CD4-positive, alpha-beta memory T cell (primary cell): ENCODE data around the gene NRXN3. TPM values are rescaled to one million over a fixed set of nuclear protein-coding genes. Genes with fewer than 3 reads are reported as not detected.

Source experiments
- CTCF ChIA-PET: fragments of 350-600 bp; sonication (Branson Sonifier 250); formaldehyde crosslinking; loops from one replicate; lab custom pipeline; 2021; ENCODE audit warnings: inconsistent platforms; ENCODE audit not compliant: partially characterized antibody; lab: Charles Lee
- POLR2A ChIA-PET: fragments of 350-600 bp; sonication (Branson Sonifier 250); formaldehyde crosslinking; loops from one replicate; lab custom pipeline; 2021; ENCODE audit not compliant: partially characterized antibody; lab: Charles Lee
- DNase-seq, 5 donors: peaks; one replicate each; pipeline versions ENCODE4 v3.0.0 to v3.0.0-alpha.2; 2020 to 2022; ENCODE audit warnings: mixed read lengths in 1 of 5
- H3K27ac ChIP-seq: one replicate; pipeline ENCODE4 v1.7.0; 2013; ENCODE audit warnings: low read depth, low read length
- H3K27me3 ChIP-seq: 2 replicates; pipeline ENCODE4 v1.7.0; 2013; ENCODE audit warnings: mild to moderate bottlenecking, low read length, moderate library complexity; ENCODE audit not compliant: insufficient read depth
- H3K36me3 ChIP-seq: 2 replicates; pipeline ENCODE4 v1.7.0; 2013; ENCODE audit warnings: mild to moderate bottlenecking, low read length, moderate library complexity; ENCODE audit not compliant: insufficient read depth
- H3K4me1 ChIP-seq: 2 replicates; pipeline ENCODE4 v1.7.0; 2013; ENCODE audit warnings: mild to moderate bottlenecking, low read length, moderate library complexity; ENCODE audit not compliant: insufficient read depth
- H3K4me3 ChIP-seq, 2 donors: one replicate each; pipeline ENCODE4 v1.7.0; 2013; ENCODE audit warnings: low read length in 2 of 2, mild to moderate bottlenecking in 1 of 2
- H3K9me3 ChIP-seq, 2 donors: one replicate each; pipeline ENCODE4 v1.7.0; 2013; ENCODE audit warnings: low read length in 2 of 2, control low read depth in 1 of 2; ENCODE audit not compliant: control insufficient read depth in 1 of 2
- H3K27ac Mint-ChIP-seq, 7 donors: one replicate each; pipeline ENCODE4 v1.8.0; 2020 to 2021; ENCODE audit warnings: mixed read lengths in 7 of 7, mild to moderate bottlenecking in 6 of 7, inconsistent platforms in 3 of 7, moderate library complexity in 3 of 7
- H3K27me3 Mint-ChIP-seq, 2 donors: one replicate each; pipeline ENCODE4 v1.8.0; 2020 to 2021; ENCODE audit warnings: mixed read lengths in 2 of 2
- H3K36me3 Mint-ChIP-seq, 2 donors: one replicate each; pipeline ENCODE4 v1.8.0; 2020 to 2021; ENCODE audit warnings: mixed read lengths in 2 of 2, inconsistent platforms in 1 of 2, mild to moderate bottlenecking in 1 of 2
- H3K4me1 Mint-ChIP-seq, 4 donors: one replicate each; pipeline ENCODE4 v1.8.0; 2020 to 2021; ENCODE audit warnings: mixed read lengths in 4 of 4, mild to moderate bottlenecking in 1 of 4
- H3K4me3 Mint-ChIP-seq, 8 donors: one replicate each; pipeline ENCODE4 v1.8.0; 2020 to 2021; ENCODE audit warnings: mixed read lengths in 8 of 8, mild to moderate bottlenecking in 7 of 8, moderate library complexity in 6 of 8, inconsistent platforms in 3 of 8
- H3K9me3 Mint-ChIP-seq, 8 donors: one replicate each; pipeline ENCODE4 v1.8.0; 2020 to 2021; ENCODE audit warnings: mixed read lengths in 8 of 8, mild to moderate bottlenecking in 5 of 8, inconsistent platforms in 3 of 8, moderate library complexity in 1 of 8
- intact Hi-C: fragments of 100-400 bp; cut with micrococcal nuclease; formaldehyde crosslinking; loops from one replicate; pipeline ENCODE4 v1.15.1; 2023
- polyA plus RNA-seq, 2 donors: library from polyadenylated mRNA; unstranded; fragments of 300-500 nt; fragmentation: Illumina TruSeq; gene quantifications; one replicate each; pipeline ENCODE4 v1.2.3, GENCODE V29; 2021
- total RNA-seq, 2 experiments: library from RNA; stranded (reverse); gene quantifications; one replicate each; pipeline ENCODE4 v1.2.3, GENCODE V29; 2021

NRXN3 gene
- total and polyA plus RNA-seq, 4 experiments from 2014 or later, result not detected

DNA sequence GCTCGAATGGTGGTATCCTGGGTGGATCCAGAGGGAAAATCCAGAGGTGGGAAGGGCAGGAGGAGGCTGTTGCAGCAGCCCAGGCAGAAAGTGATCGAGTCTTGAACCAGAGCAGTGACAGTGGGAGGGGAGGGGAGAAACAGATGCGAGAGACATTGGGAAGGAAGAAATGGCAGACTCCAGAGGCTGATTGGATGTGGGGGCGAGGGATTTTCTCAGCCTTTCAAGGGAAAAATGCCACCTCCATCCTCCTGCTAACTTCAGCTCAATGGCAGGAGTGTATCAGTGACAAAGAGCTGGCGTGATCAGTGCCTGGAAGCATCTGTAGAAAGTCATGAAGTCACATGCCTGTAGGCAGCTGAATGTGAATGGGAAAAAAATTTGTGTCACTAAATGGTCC is 38.6 kb upstream of the NRXN3 start:
- Mint-ChIP-seq H3K4me3 (no peak overlapping the region), H3K27ac (no peak overlapping the region), H3K4me1 (no peaks in the 10 kb centered on the region), H3K9me3 (peaks cover 0 to 5% (median 0%) of the 10 kb centered on the region in 8 donors), H3K36me3 (no peaks in the 10 kb centered on the region), H3K27me3 (peaks cover 1 to 4% of the 10 kb centered on the region in 2 donors)
- no peak overlapping the region for H3K4me3 ChIP-seq
- H3K27ac ChIP-seq, result no peak overlapping the region
- intact Hi-C loops, result no loop called here
- H3K27me3 ChIP-seq, result no peaks in the 10 kb centered on the region
- H3K36me3 ChIP-seq, result no peaks in the 10 kb centered on the region
- no peaks in the 10 kb centered on the region for H3K4me1 ChIP-seq
- DNase-seq, result no peak
- H3K9me3 ChIP-seq, result no peaks in the 10 kb centered on the region
- ChIA-PET POLR2A (no interaction called here), CTCF (no interaction called here)

- no peak for DNase-seq
- POLR2A ChIA-PET, result no interaction called here
- intact Hi-C loops, result no loop called here
Measured at GRCh38 chr14:78135450-78135891, 34.7 kb upstream of the NRXN3 start.

GRCh38 chr14:78136695-78137094 is 33.5 kb upstream of the NRXN3 start:
- Mint-ChIP-seq H3K9me3 (peaks cover 0 to 4% (median 2%) of the 10 kb centered on the region in 8 donors), H3K4me1 (no peaks in the 10 kb centered on the region), H3K27me3 (peaks cover 0 to 5% of the 10 kb centered on the region in 2 donors), H3K4me3 (no peak overlapping the region), H3K27ac (no peak overlapping the region), H3K36me3 (no peaks in the 10 kb centered on the region)
- H3K4me3 ChIP-seq, result no peak overlapping the region
- no peaks in the 10 kb centered on the region for H3K4me1 ChIP-seq
- intact Hi-C loops, result no loop called here
- H3K27me3 ChIP-seq, result no peaks in the 10 kb centered on the region
- H3K36me3 ChIP-seq, result no peaks in the 10 kb centered on the region
- ChIA-PET POLR2A (no interaction called here), CTCF (no interaction called here)
- no peak for DNase-seq
- H3K27ac ChIP-seq, result no peak overlapping the region
- no peaks in the 10 kb centered on the region for H3K9me3 ChIP-seq

More at GRCh38 chr14:78135450-78135891, 34.7 kb upstream of the NRXN3 start:
- Histone ChIP-seq H3K9me3 (no peaks in the 10 kb centered on the region), H3K36me3 (no peaks in the 10 kb centered on the region), H3K27ac (no peak overlapping the region), H3K4me3 (no peak overlapping the region), H3K27me3 (no peaks in the 10 kb centered on the region), H3K4me1 (no peaks in the 10 kb centered on the region)
- Mint-ChIP-seq H3K4me3 (no peak overlapping the region), H3K27ac (no peak overlapping the region), H3K9me3 (peaks cover 0 to 4% (median 2%) of the 10 kb centered on the region in 8 donors), H3K27me3 (peaks cover 0 to 5% of the 10 kb centered on the region in 2 donors), H3K4me1 (no peaks in the 10 kb centered on the region), H3K36me3 (no peaks in the 10 kb centered on the region)
- CTCF ChIA-PET, result no interaction called here

GRCh38 chr14:78141590-78141989 is 28.6 kb upstream of the NRXN3 start:
- H3K9me3 Mint-ChIP-seq, result peaks cover 0 to 4% (median 0%) of the 10 kb centered on the region in 8 donors
- no peak overlapping the region for H3K4me3 Mint-ChIP-seq
- ChIA-PET POLR2A (no interaction called here), CTCF (no interaction called here)
- Histone ChIP-seq H3K4me3 (no peak overlapping the region), H3K9me3 (no peaks in the 10 kb centered on the region), H3K27ac (no peak overlapping the region), H3K4me1 (no peaks in the 10 kb centered on the region), H3K36me3 (no peaks in the 10 kb centered on the region), H3K27me3 (no peaks in the 10 kb centered on the region)
- H3K4me1 Mint-ChIP-seq, result no peaks in the 10 kb centered on the region
- no peaks in the 10 kb centered on the region for H3K36me3 Mint-ChIP-seq
- intact Hi-C loops, result no loop called here
- DNase-seq, result no peak
- no peak overlapping the region for H3K27ac Mint-ChIP-seq
- H3K27me3 Mint-ChIP-seq, result peaks cover 1 to 2% of the 10 kb centered on the region in 2 donors

GRCh38 chr14:78142998-78143397 is 27.2 kb upstream of the NRXN3 start:
- ChIA-PET CTCF (no interaction called here), POLR2A (no interaction called here)
- DNase-seq, result no peak

DNA sequence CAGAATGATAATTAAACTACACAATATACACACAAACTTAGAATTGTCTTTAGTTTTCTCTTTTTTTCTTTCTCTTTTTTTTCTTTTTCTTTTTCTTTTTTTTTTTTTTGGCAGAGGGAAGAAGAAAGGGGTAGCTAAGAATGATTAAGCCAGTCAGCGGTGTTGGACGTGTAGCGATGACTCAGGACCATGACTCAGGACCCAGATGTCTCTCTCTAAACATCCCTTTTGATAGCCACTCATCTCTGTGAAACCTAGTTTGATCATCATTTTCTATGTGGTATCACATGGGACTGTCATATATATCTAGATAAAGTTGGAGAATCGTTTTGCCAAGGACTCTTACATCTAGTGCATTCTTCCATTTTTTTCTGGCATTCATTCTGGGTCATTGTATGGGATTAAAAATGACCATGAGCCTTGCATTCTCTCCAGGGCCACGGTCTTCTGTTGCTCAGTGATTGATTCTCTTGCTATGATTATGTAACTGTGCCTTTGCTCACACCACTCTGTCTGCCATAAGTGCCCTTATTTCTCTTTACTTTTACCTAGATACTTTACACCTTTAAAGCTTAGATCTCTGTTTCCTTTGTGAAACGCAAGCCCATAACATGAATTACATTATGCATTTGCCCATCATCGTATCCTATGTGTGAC is 26.6 kb upstream of the NRXN3 start:
- POLR2A ChIA-PET, result no interaction called here
- no peaks in the 10 kb centered on the region for H3K4me1 Mint-ChIP-seq
- CTCF ChIA-PET, result no interaction called here
- no peak for DNase-seq
- no peak overlapping the region for H3K4me3 ChIP-seq
- no peak overlapping the region for H3K4me3 Mint-ChIP-seq
- H3K27me3 ChIP-seq, result no peaks in the 10 kb centered on the region
- no peaks in the 10 kb centered on the region for H3K36me3 Mint-ChIP-seq
- no peak overlapping the region for H3K27ac ChIP-seq
- H3K27ac Mint-ChIP-seq, result no peak overlapping the region
- no peaks in the 10 kb centered on the region for H3K4me1 ChIP-seq
- H3K36me3 ChIP-seq, result no peaks in the 10 kb centered on the region
- peaks cover 0 to 4% (median 0%) of the 10 kb centered on the region in 8 donors for H3K9me3 Mint-ChIP-seq
- no peaks in the 10 kb centered on the region for H3K9me3 ChIP-seq
- H3K27me3 Mint-ChIP-seq, result peaks cover under 1 to 5% of the 10 kb centered on the region in 2 donors
- intact Hi-C loops, result no loop called here

More at GRCh38 chr14:78142998-78143397, 27.2 kb upstream of the NRXN3 start:
- H3K36me3 Mint-ChIP-seq, result no peaks in the 10 kb centered on the region
- H3K4me3 Mint-ChIP-seq, result no peak overlapping the region
- Histone ChIP-seq H3K4me1 (no peaks in the 10 kb centered on the region), H3K36me3 (no peaks in the 10 kb centered on the region), H3K4me3 (no peak overlapping the region), H3K9me3 (no peaks in the 10 kb centered on the region), H3K27ac (no peak overlapping the region), H3K27me3 (no peaks in the 10 kb centered on the region)
- H3K27ac Mint-ChIP-seq, result no peak overlapping the region
- H3K4me1 Mint-ChIP-seq, result no peaks in the 10 kb centered on the region
- peaks cover 1 to 5% of the 10 kb centered on the region in 2 donors for H3K27me3 Mint-ChIP-seq
- intact Hi-C loops, result no loop called here
- H3K9me3 Mint-ChIP-seq, result peaks cover 0 to 4% (median 0%) of the 10 kb centered on the region in 8 donors

DNA sequence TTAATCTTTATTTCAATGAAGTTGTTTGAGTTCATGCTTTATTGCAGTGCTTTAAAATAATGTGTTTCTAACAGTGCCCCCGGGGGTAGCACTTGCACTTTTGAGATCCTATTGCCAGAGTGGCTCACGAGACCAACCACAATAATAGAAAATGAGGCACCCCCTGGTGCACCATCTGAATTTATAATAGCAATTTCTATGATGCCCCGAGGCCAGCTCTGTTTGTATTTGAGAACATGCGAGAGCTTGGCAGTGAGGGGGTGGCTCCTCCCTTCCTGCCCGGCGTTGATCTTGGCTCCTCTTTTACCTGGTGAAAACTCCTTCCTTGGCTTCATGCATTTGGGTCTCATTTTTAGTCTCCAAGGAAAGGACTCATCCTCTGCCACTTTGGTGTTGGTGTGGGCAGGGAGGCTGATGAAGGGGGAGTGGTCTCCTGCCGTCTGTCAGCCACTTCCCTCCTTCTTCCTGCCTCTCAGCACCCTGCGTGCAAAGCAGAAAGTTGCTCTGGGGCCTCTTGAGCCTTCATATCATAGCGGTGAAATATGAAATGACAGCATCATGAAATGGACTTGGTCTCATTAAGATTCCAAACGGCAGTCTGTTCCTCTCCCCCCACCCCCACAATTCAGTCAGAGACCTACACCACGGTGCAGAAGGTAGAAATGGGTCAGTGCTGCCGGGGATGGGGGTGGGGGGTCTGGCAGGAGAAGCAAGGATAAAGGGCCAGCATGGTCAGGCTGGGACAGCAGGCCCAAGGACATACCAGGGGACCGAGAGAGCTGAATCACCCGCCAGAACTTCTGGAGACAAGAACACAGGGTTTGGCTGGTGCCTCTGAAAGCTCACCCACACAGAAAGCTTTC is 17.7 kb upstream of the NRXN3 start:
- H3K36me3 ChIP-seq, result no peaks in the 10 kb centered on the region
- POLR2A ChIA-PET, result no interaction called here
- intact Hi-C loops, result no loop called here
- no peak overlapping the region for H3K27ac Mint-ChIP-seq
- H3K36me3 Mint-ChIP-seq, result no peaks in the 10 kb centered on the region
- DNase-seq, result no peak
- no peak overlapping the region for H3K27ac ChIP-seq
- no peaks in the 10 kb centered on the region for H3K27me3 ChIP-seq
- H3K9me3 ChIP-seq, result no peaks in the 10 kb centered on the region
- H3K4me3 ChIP-seq, result no peak overlapping the region
- no peak overlapping the region for H3K4me3 Mint-ChIP-seq
- CTCF ChIA-PET, result no interaction called here
- no peaks in the 10 kb centered on the region for H3K4me1 Mint-ChIP-seq
- H3K4me1 ChIP-seq, result no peaks in the 10 kb centered on the region
- peaks cover 6 to 8% of the 10 kb centered on the region in 2 donors for H3K27me3 Mint-ChIP-seq
- H3K9me3 Mint-ChIP-seq, result peaks cover 0 to 4% (median 0%) of the 10 kb centered on the region in 8 donors
